Hindlimb muscle (tissue), 1 donor: Measurements from ENCODE around the gene LRRC71. TPM values are rescaled to one million over a fixed set of nuclear protein-coding genes. Genes with fewer than 3 reads are reported as not detected.

ENCODE experiments used
- DNase-seq: peaks from one replicate; pipeline ENCODE4 v3.0.0-alpha.2; 2013
- polyA plus RNA-seq: library from polyadenylated mRNA; unstranded; fragments of 120-200 nt; gene quantifications from one replicate; pipeline ENCODE4 v1.2.1, GENCODE V29; 2013; ENCODE audit not compliant: insufficient read length

The LRRC71 gene
- polyA plus RNA-seq, 1 donor: 0.83 TPM

DNA sequence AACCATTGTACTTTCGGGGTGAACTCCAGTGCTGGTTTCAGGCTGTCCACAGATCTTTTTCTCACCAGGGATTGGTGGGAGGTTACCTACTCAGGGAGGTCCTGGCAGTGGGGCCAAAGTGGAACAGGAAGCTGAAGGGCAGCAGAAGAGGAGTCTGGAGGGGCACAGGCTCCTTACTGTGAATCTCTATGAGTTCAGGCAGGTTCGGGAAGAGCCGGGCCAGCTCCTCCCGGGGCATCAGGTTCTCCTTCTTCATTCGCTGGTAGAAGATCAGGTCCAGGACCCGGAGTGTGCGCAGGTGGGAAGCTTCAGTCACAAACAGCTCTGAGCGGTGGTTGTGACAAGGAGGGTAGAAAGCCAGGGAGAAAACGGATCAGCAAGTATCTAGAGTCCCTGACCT lies 26.7 kb downstream of the LRRC71 start:
- DNase-seq: no peak

DNA sequence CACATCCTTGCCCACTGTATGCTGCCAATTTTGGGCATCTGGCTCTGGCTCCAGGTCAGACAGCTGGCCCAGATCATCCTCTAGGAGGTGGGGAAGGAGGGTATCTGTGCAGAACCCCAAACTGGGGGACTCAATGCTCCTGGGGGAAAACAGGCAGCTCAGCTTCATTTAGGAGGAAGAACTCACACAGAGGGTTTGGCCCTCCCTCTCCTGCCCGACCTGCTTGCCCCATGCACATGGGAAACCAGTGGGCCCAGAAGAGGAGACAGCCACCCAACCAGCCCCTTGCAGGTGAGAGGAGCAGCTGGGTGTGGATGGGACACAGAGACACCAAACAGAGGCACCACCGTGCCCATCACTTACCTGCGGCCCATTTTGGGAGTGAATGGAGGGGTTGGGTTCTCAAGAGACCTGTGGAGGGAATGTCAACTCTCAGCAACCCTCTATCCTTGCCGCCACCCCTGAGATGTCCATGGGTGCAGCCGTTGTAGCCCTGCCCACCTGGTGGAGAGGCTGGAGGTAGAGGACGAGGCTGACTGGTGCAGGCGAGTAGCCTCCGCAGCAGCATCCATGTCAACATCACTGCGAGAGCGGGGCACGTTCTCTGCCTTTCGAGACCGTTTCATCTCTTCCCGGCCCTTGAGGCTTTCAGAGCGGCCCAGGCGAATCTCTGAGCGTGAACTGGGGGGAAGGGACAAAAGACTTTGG lies 27.5 kb downstream of the LRRC71 start:
- DNase-seq: no peak

DNA sequence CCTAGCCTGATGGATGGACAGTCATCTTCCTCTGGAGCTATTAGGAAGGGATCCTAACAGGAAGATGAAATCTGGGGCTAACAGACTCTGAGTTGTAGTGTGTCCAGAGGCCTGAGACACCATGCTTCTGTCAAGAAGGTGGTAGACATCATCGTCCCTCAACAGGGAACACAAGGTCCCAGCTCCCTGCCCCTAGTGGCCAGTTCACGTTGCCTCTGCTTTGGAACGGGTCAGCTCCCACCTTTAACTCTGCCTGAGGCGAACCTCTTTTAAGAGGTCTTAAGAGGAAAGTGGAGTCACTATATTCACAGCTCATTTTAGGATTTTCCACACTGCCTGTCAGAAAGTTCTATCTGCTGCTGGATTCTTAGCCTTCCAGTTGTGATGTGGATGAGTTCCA lies 28.3 kb downstream of the LRRC71 start:
- no peak for DNase-seq

DNA sequence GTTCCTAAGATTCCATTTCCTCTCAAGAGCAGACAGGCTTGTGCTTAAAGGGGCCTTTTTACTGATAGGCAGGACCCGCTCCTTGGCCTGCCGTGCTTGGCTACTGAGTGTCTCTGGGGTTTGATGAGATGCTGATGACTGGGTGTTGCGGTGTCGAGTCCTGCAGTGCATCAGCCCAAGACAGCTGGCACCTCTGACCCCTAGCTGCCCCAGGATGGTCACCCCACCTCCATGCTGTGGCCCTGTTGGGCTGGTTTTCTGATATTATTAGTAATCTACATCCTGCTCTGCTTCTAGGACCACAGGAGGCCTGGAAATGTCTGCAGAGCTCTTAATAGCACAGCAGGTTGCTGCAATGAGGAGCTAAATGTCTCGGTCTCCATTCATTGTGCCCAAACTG lies 28.7 kb downstream of the LRRC71 start:
- no peak for DNase-seq

DNA sequence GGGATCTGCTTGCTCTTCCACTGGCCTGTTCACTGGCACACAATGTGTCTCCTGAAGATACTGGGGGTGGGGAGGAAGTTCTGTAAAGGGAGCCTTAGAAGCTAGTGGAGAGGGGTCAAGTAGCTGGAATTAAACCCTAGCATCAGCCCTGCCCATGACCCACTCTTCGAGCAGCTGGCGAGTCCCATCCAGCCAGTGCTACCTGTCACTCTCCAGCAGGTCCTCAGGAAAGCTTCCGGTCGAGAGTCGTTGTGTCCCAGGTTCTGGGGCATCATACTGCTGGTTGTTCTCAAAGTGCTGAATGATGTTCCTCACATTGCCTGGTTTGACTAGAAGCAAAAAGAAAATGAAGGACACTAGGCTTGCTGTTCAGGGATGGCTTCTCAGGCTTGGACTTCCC lies 30.9 kb downstream of the LRRC71 start:
- DNase-seq: no peak

DNA sequence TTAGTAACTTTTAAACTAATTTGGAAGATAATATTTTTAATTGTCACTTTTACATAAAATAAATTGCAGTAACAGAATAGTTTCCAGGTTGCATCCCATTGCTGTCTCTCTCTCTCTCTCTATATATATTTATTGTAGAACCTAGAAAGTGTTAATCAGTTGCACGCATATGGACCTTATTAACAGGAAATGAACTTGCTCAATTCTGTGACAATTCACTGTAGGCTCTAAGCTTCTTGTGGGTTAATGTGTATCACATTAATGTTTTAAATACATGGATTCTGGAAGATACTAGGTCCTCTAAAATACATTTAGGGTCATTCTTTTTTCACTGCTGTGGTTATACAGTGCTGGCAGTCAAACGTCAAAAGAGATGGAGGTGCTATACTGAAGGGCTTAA lies 33.1 kb downstream of the LRRC71 start:
- DNase-seq: no peak

DNA sequence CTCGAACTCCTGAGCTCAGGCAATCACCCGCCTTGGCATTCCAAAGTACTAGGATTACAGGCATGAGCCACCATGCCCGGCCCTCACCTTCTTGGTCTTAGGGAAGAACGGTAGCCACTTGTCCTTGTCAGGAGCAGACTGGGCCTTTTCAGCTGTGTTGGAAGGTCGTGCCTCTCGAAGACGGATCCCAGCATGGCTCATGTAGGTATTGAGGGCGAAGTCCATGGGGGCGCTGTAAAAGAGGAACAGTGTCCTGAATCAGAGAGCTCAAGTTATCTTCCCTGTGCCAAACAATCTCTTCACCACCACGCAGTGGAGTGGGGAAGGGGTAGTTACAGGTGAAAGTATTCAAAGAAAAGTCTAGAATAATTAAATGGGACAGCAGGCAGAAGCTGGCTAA lies 35.9 kb downstream of the LRRC71 start:
- no peak for DNase-seq

DNA sequence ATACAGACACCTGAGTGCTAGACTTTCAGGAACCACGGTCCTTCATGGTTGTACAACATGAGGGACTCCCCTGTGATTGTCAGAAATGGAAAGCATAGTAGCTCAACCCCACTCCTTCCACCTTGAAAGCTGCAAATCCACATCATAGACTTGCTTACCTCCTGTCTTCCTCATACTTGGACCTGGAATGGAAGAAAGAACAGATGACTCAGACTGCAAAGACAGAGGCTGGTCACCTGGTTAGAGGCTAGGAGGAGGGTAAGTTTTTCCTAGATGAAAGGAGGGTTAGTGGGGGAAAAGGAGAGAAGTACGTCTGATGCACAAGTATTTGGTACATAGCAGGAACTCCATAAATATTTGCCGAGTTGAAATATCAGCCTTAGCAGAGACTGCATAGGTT lies 37.2 kb downstream of the LRRC71 start:
- no peak for DNase-seq

DNA sequence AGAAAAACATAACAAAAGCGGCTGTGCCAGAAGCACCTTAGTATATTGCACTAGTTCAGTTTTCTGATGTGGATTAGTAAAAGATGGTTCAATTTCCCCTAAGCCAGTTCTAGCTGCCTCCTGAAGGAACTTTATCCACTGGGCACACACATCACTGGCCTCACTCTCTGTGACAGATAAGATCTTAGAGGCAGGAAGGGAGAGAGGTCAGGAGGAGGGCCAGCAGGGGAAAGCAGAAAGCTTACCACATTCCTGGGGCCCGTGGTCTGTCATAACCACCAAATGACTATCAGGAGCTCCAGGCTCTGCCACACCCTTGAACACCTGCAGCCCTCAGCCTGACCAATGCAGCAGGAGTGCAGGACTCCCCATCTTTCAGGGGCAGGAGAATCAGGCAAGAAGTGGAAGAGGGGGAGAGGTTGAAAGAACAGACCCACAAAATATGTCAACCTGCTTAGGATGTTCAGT lies 37.8 kb downstream of the LRRC71 start:
- DNase-seq: no peak

DNA sequence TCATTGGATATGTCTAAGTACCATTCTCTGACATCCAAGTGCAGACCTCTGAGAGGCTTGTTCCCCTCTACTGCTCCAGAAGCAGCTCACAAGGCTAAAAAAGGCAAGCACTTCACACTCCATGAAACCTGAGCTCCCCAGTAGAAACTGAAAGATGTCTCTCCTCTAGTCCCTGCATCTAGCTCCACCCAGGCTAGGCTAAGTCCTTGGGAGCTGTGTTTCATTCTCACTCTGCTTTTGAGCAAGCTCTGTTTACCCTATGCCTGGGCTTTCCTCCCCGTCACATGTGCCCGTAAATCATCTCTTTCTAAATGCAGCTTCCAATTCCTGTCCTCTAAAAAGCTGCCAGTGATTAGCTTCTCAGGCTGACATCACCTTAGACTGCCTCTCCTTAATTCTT lies 39.0 kb downstream of the LRRC71 start:
- no peak for DNase-seq

DNA sequence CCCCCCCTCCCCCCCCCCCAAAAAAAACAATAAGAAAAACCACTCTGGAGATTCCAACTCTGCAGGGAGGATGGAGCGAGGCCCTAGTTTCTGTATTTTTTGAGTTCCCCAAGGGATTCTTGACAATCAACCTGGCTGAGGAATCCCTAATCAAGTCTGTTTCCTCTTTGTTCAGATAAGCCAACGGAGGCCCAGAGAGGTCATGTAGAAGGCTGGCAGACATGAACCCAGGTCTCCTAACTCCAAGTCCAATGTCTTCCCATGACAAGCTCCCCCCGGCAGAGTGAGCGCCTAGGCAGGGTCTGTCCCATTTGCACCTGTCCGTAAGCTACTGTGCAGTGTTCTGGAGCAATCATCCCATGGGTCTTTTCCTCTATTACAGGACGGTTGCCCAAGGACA lies 39.5 kb downstream of the LRRC71 start:
- no peak for DNase-seq

DNA sequence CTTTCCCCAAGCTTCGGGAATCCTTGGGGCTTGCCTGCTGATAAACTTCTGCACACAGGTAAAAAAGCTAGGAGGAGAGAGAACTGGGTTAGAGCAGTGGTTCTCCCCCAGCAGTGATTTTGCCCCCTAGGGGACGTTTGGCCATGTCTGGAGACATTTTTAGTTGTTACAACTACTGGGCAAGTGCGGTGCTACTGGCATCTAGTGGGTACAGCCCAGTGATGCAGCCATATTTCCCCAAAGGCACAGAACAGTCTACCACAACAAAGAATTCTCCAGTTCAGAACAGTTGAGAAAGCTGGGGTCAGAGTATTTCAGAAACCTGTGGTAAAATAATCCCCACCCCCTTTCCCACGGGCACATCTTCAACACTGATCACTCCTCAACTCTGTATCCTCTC lies 41.3 kb downstream of the LRRC71 start:
- no peak for DNase-seq

DNA sequence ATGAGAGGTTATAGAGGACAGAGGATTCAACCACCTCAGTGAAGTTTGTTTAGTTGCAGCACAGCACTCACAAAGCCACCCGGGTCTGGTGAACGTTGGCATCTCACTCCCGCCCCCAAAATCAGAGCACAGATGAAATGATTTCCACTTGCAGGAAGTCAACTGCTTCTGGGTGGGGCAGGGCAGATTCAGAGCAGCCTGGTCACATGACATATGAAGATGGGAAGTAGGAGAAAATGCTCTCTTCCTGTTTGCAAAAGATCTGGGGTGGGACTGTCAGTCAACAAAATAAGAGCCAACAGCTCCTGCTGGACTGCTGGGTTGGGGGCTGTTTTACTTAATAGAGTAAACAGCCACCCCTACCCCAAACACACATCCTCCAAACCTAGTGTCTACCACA lies 43.2 kb downstream of the LRRC71 start:
- DNase-seq: no peak

DNA sequence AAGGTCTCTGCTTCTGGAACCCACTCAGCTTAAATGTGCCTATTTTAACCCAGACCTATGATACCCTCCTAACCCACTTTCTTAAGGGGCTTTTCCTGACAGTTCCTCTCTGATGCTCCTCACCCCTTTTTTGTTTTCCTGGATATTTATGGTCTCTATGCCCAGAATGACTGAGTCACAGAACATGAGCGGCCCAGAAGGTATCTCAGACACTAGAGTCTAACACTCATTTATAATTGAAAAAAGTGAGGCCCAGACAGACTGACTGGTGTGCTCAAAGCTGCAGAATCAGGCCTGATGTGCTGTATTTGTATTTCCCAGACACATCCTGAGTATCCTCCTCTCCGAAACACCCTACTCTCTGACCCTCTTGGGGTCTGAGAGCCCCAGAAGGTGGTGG lies 44.0 kb downstream of the LRRC71 start:
- no peak for DNase-seq

DNA sequence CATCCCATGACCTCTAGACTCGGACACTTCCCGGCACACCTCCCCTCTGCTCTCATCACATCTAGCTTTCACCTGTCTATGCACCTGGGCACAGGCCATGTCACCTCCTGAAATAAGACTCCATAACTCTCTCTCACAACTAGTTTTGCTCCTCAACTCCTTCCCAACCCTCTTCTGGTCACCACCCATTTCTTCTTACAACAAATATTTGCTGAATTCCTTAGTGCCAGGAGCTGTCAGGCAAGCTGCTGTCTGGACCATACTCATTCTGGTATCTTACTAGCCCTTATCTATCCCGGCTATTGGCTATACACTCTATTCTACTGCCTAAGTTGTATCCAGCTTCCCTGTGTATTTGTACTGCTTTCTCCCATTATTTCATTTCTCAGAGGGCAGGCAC lies 49.1 kb downstream of the LRRC71 start:
- DNase-seq: no peak

DNA sequence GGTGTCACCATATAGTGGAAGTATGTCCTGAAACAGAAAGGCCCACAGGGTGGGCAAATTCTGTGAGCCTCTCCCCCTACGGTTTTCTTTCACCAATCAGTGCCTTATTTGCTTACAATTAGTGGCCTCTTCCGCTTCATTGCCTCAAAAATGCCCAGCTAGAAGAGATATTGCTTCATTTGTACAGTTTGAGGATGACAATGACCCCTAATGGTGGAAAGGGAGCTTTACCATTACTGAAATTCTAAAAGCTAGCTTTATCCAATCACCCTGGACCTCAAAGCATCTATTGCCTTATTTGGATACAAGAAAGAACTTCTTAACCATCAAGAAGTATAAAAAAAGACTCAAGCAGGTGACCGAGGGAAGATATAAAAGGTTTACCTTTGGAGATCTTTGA lies 49.6 kb downstream of the LRRC71 start:
- no peak for DNase-seq

DNA sequence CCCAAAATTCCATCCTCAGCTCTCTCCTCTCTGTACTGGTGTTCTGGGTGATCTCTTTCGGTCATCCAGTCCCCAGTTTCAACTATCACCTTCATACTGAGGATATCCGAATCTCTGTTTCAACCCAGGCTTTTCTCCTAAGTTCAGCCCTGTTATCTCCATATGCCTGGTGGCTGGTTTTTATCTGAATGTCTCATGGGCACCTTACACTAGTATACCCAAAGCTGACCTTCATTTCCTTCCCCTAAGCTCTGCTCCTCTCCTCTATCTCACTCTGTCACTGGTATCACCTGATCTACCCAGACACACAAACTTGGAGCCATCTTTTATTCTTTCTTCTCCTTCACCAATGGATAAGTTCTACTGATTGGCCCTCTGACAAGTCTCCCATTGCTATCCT lies 53.0 kb downstream of the LRRC71 start:
- no peak for DNase-seq

DNA sequence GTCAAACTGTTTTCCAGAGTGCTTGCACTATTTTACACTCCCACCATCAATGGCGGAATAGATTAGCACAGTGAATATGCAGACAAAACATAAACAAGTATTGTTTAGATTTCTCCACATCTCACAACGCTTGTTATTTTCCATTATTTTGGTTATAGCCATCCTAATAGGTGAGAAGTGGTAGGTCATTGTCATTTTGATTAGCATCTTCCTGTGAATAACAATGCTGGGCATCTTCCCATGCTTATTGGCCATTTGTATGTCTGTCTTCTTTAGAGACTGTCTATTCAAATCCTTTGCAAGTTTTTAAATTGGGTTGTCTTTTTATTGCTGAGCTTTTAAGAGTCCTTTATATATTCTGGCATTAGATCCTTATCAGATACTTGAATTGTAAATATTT lies 54.7 kb downstream of the LRRC71 start:
- no peak for DNase-seq

DNA sequence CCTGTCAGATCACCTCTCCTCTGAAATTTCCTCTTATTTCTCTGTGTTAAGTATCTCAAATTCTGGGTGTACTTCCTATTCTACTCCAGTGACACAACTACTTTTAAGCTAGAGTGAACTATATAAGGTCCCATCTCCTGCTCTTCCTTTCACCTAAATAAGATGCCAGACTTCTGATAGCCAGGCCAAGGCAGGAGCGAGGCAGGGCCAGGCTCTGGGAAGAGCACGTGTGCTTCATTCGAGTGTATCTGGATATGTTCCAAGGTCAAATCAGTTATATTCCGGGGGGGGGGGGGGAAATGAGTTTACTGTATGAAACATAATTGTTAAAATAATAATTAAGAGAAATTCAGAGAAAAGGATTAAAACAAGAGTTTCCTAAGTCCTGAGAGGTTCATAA lies 60.1 kb downstream of the LRRC71 start:
- DNase-seq: no peak

Other genes with a start within 250 kb of the LRRC71 start
- 1,095 TPM for gene NES, start 243.2 kb upstream of the LRRC71 start, polyA plus RNA-seq
- 314 TPM for gene CRABP2, start 215.0 kb upstream of the LRRC71 start, polyA plus RNA-seq
- gene METTL25B, start 192.2 kb upstream of the LRRC71 start, polyA plus RNA-seq: 22.2 TPM
- 24.0 TPM for gene ISG20L2, start 191.9 kb upstream of the LRRC71 start, polyA plus RNA-seq
- gene MRPL24, start 179.5 kb upstream of the LRRC71 start, polyA plus RNA-seq: 64.6 TPM
- 142 TPM for gene HDGF, start 169.0 kb upstream of the LRRC71 start, polyA plus RNA-seq
- 64.9 TPM for gene PRCC, start 153.1 kb upstream of the LRRC71 start, polyA plus RNA-seq
- 0.49 TPM for gene SH2D2A, start 103.8 kb upstream of the LRRC71 start, polyA plus RNA-seq
- 0.93 TPM for gene INSRR, start 61.5 kb upstream of the LRRC71 start, polyA plus RNA-seq
- gene NTRK1, start 59.8 kb upstream of the LRRC71 start, polyA plus RNA-seq: 1.1 TPM
- 29.2 TPM for gene PEAR1, start 26.9 kb upstream of the LRRC71 start, polyA plus RNA-seq
- 23.1 TPM for gene ARHGEF11, start 125.1 kb downstream of the LRRC71 start, polyA plus RNA-seq
- gene ETV3L, start 179.2 kb downstream of the LRRC71 start, polyA plus RNA-seq: not detected
- gene ETV3, start 217.8 kb downstream of the LRRC71 start, polyA plus RNA-seq: 13.9 TPM